Keratinocyte (primary cell): ENCODE measurements around the gene SYNJ2BP.

ENCODE experiments used
- EZH2 ChIP-seq: IDR thresholded peaks from one replicate; pipeline ENCODE4 v1.6.1; 2012; ENCODE audit warnings: inconsistent platforms, mild to moderate bottlenecking, low read length, moderate library complexity
- TF ChIP-seq, protein P1 (sequence below), 3 experiments: IDR thresholded peaks in 1 of 3; conservative IDR thresholded peaks in 1 of 3; optimal IDR thresholded peaks in 1 of 3; 2 replicates in 2 of 3; 3 replicates in 1 of 3; pipeline versions ENCODE3 to v1.5.1; 2011; ENCODE audit warnings: low read length in 3 of 3, mild to moderate bottlenecking in 3 of 3, moderate library complexity in 2 of 3, control low read depth in 1 of 3, inconsistent platforms in 1 of 3; ENCODE audit not compliant: insufficient read depth in 2 of 3; ENCODE audit errors: extremely low read depth in 1 of 3

DNA sequence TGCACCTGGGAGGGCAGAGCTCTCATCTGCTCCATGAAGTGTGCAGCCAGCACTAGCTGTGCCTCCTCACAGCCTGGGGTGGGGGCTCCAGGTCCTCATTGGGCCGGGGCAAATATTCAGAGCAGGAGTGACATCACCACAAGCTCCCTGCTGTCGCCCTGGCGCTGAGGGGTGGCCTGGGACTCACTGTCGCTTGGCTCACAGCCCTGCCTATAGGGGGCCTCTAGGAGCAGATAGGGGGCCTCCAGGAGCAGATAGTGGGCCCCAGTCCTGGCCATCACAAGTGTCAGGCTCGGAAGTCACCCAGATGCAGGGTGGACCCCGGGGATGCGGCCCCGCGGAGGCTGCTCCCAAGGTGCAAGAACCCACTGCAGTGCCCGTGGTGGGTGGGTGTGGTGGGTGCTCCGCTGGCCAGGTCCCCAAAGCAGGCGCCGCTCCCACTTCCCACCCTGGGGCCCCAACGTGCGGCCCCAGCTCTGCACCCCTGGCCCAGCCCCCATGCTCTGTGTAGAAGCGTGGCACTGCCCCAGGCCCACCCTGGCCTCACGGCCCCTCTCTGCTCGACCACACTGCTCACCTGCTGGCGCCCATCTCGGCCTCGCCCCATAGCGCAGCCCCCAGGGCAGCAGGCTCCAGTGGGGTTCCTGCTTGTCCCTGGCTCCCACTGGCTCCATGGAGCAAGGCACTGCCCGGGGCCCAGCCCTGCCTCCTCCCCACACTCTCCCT, 18.0 kb downstream of the SYNJ2BP start:
- no peak for TF ChIP-seq EZH2
- TF ChIP-seq, protein P1, sequence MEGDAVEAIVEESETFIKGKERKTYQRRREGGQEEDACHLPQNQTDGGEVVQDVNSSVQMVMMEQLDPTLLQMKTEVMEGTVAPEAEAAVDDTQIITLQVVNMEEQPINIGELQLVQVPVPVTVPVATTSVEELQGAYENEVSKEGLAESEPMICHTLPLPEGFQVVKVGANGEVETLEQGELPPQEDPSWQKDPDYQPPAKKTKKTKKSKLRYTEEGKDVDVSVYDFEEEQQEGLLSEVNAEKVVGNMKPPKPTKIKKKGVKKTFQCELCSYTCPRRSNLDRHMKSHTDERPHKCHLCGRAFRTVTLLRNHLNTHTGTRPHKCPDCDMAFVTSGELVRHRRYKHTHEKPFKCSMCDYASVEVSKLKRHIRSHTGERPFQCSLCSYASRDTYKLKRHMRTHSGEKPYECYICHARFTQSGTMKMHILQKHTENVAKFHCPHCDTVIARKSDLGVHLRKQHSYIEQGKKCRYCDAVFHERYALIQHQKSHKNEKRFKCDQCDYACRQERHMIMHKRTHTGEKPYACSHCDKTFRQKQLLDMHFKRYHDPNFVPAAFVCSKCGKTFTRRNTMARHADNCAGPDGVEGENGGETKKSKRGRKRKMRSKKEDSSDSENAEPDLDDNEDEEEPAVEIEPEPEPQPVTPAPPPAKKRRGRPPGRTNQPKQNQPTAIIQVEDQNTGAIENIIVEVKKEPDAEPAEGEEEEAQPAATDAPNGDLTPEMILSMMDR (optimal IDR thresholded peaks at IDR 0.05 in 1 of 3, IDR thresholded peaks at IDR 0.05 in 1 of 3, conservative IDR thresholded peaks at IDR 0.05 in 1 of 3; ENCODE audit: extremely low read depth in 1 of 3, insufficient read depth in 2 of 3, low read length in 3 of 3): no peak
